Endometrial microvascular endothelial cells (primary cell): ENCODE results near the gene EXOC3L4. TPM values are rescaled to one million over a fixed set of nuclear protein-coding genes. Genes with fewer than 3 reads are reported as not detected.

ENCODE experiments used
- in situ Hi-C: cut with HindIII; loops from 2 replicates; pipeline ENCODE4 v1.10.0; 2017; ENCODE audit warnings: low sequenced_read_pairs, low pct_unique_long_range_greater_than_20kb; ENCODE audit errors: inconsistent ontology term
- total RNA-seq: library from RNA; depleted of rRNA; stranded (reverse); fragments of >200 nt; gene quantifications from one replicate; pipeline ENCODE4 v1.2.3, GENCODE V29; 2015; ENCODE audit errors: inconsistent ontology term

Gene EXOC3L4
- total RNA-seq, 1 donor from 2014 or later: not detected

GRCh38 chr14:103087343-103087835 is 7.1 kb upstream of the EXOC3L4 start:
- in situ Hi-C loops: no loop called here

- in situ Hi-C loops: no loop called here
Measured at GRCh38 chr14:103088921-103089320, 5.6 kb upstream of the EXOC3L4 start.

DNA sequence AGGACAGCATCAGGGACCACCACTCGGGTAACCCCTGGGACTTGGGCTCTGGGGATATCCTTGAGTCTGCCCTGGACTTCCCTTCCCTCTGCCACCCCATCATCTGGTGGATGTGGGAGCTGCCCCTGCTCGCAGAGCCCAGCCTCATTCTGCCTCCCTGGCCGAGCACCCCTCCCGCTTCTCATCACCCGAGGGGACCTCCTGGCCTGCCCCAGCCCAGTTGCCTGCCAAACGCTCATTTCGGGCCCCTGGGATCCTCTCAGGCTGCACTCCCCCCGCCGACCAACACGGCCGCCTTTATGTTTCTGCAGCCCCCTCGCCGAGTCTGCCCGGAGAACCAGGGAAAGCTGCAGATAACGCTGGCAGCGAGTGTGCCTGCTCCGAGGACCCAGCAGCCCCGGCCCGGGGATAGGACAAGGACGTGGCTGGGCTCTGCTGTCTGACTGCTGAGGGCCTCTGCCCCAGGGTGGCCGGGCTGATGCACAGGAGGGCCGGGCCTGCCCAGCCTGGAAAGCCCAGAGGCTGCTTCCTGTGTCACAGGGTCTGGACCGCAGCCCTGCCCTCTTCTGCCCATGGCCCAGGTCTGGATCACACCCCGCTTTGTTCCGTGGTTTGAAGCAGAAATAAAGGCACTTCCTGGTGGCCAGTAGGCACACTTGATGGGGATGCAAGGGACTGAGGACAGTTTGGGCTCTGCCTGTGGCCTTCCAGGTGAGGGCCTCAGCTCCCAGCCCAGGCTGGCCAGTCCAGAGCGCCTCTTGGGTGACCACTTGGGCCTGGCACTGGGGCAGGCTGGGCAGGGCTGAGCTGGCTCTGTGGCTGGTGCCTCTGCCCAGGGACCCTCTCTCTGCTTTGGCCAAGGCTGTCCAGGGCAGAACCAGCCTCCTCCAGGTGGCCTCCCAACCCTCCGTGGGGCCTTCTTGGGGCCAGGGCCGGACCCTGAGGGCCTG is 4.9 kb upstream of the EXOC3L4 start:
- in situ Hi-C loops: no loop called here

GRCh38 chr14:103090481-103091020 is 4.0 kb upstream of the EXOC3L4 start:
- in situ Hi-C loops: no loop called here

DNA sequence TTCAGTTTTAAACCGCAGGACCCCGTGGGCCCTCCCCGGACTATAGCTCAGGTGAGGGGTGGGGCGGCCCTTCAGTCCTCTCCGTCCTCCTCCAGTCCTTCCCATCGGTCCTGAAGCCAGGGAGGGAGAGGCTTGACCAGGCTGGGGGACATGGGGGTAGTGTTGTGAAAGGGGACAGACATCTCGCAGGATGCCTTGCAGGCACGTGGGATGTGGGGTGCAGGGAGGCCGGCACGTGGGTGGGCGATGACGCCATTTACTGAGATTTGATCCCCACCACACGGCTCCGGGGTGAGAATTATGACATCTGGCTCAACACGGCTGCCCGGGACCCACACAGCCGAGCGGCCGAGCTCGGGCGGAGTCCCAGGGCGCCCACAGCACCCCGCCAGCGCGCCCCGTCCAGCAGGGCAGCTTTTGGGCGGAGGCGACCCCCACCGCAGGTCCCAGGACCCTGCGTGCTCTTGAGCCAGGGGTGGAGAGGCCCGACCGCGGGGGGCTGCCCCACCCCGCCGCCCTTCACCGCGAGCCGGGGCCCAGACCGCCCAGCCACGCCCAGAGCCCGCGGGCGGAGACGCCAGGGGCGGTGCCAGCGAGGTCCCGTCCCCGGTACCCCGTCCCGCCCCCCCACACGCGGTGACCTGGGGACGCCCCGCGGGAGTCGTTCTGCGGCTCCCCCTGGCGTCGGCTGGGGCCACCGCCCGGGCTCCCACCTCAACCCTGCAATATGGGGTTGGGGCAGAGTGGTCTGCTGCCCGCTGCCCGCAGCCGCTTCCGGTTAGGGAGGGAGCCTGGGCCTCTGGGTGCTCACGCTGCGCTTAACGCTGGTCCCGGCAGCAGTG is 3.3 kb upstream of the EXOC3L4 start:
- in situ Hi-C loops: no loop called here

DNA sequence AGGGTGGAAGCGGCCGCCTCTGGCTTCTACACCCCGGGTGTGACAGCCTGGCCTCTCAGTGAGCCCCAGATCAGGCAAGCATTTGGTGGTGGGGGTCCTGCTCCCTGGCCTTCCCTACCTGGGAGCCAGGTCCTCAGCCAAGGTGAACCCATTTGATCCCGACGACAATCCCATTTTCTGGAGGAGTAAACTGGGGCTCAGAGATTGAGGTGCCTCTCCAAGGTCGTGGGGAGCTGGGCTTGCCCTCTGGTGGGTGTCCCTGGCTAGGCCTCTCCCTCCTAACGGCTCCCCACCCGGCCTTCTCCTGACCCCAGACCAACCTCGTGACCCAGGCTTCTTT is 2.7 kb upstream of the EXOC3L4 start:
- in situ Hi-C loops: no loop called here

- in situ Hi-C loops: no loop called here
Measured at GRCh38 chr14:103093856-103094405, 594 bp upstream of the EXOC3L4 start.

DNA sequence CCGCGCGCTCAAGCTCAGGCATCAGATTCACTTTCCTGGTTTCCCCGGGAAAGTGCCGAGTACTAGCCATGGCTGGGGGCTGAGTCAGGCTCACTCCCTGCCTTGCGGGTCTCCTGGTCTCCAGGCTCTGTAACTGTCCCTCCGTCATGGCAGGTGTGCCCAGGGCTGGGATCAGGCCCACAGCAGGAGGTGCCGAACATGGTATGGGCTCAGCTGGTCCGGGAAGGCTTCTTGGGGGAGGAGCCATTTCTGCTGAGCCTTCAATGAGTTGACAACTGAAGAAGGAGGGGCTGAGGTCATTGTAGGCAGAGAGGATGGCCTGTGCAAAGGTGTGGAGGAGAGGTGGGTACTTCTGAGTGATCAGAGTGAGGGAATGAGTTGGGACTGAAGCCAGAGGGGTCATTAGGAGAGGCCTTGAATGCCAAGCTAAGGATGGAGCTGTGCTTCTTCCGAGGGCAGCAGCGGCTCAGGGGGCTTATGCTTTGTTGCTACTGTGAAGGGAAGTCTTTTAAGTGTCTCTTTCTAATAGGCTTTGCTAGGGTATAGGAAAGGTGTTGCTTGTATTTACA is 769 bp downstream of the EXOC3L4 start:
- in situ Hi-C loops: no loop called here

DNA sequence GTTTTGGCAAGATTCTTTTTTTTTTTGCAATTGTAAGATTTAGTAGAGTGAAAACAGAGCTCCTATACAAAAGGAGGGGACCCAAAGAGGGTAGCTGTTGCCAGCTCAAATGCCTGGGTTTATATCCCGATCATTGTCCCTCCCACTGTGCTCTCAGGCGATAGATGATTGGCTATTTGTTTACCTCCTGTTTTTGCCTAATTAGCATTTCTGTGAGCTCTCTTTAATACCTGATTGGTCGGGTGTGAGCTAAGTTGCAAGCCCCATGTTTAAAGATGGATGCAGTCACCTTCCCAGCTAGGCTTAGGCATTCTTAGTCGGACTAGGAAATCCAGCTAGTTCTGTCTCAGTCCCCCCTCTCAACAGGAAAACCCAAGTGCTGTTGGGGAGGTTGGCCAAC is 1.9 kb downstream of the EXOC3L4 start:
- in situ Hi-C loops: no loop called here

DNA sequence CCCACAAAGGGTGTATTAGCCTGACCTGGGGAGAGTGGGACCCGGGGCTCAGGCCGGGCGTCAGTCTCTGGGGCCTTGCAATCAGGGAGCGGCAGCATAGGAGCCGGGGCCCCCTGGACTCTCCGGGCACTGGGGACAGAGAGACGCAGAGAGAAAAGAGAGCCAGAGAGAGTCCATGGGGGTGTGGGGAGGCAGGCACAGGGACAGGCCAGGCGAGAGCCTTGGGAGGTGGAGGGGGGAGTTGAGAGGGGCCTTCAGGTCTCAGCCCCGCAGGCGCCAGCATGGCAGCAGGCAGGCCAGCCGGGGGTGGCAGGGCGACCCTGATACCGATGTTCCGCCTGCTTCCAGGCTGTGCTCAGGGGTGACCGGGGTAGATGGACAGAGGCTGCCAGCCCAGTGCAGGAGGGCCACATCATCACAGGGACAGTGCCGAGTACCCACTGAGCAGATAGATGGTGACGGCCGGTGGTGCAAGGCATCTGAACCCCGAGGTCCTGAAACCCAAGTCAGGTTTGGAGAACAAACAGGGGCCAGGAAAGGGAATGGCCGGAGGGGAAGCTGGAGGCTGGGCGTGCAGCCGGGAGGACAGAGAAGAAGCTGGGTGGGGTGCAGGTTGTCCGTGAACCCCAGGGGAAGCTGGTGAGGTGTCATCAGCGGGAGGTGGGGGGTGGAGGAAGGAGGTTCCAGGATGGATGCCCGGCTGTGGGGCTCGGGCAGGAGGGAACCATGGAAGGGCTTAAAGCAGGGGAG is 2.9 kb downstream of the EXOC3L4 start:
- in situ Hi-C loops: no loop called here

GRCh38 chr14:103097994-103098957 is 3.8 kb downstream of the EXOC3L4 start:
- in situ Hi-C loops: no loop called here

DNA sequence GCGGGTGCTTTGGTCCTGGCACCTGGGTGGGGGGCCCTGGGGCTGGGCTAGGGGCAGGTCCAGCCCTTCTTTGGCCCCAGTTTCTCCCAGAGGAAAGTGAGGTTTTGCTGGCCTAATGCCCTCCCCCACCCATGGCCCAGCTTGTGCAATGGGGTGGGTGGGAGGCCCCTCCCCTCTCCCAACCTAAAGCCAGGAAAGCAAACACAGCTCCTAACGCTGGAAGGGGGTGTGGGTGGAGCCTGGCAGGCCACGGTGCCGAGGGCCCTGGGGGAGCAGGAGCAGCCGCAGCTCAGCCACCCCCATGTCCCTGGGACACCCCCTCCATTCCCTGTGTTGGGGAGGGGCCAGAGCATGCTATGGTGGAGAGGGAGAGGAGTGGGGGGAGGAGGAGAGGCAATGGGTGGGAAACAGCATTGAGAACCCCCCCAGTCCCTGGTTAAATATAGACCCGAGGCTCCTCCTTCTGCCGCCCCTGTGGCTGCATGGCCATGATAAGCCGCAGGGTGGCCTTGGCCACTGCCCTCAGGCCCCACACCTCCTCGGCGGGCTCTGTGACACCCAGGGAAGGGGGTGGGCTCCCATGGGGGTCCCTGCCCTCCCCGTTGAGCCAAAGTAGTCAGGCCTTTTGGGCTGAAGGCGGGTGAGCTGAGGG is 4.7 kb downstream of the EXOC3L4 start:
- in situ Hi-C loops: no loop called here

DNA sequence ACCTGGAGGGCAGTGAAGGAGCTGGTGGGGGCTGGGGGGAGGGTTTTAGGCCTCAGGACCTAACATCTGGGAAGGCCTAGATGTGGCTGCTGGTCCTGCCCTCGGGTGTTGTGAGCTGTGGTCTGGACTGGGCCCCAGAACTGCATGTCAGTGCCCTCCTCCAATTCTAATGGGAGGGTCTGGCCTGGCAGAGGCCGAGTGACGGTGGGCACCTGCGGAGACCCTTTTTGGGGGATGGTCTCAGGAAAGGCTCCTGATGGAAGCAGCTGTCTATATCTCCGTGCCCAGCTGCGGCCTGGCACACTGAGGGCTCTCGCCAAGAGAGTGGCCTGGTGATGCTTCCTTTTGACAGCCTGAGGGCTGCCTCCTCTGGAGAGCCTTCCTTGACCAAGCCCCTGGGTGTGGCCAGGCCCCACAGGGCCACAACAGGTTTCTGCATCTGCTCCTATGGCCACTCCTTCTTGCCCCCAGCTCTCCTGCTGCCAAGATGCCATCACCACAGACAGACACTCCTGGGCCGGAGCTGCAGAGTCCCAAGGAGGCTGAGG is 5.3 kb downstream of the EXOC3L4 start:
- in situ Hi-C loops: no loop called here

DNA sequence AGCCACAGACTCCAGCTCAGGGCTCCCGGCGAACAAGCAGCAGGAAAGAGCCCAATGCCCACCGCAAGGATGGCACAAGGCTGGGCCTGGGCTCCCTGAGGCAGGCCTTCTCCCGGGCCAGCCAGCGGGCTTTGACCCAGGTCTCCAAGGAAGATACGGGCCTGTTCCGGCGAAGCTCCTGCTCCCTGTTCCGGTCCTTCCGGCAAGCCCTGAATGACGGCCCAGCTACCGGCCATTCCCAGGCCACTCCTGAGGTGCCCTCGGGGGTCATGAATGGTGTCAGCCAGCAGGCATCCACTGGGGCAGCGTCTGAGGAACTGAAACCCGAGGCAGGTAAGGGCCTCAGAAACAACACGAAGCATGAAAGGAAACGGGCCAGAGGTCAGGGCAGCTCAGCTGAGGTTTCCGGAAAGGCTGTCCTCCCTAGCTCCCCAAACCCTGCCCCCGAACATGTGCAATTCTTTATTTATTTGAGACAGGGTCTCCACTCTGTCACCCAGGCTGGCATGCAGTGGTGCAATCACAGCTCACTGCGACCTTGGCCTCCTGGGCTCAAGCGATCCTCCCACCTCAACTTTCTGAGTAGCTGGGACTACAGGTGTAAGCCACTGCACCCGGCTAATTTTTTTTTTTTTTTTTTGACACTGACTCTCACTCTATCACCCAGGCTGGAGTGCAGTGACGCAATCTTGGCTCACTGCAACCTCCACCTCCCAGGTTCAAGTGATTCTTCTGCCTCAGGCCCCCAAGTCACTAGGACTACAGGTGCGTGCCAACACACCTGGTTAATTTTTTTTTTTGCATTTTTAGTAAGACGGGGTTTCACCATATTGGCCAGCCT is 6.0 kb downstream of the EXOC3L4 start:
- in situ Hi-C loops: no loop called here

- in situ Hi-C loops: no loop called here
Measured at GRCh38 chr14:103101257-103101962, 6.9 kb downstream of the EXOC3L4 start.
